Activated T-helper 1 cell treated with Interleukin-2 at 50 U/mL for 16 hours (primary cell): Measurements from ENCODE around the gene ZFP92.
A peak's percentile ranks its signal among the peaks of the same experiment; 100 is the strongest.
"Not testable (repeated sequence)": the region's sequence is repeated elsewhere in the genome, so short reads cannot be mapped to it uniquely, and the experiment has no call there.

Source experiments
- DNase-seq: peaks from one replicate; pipeline ENCODE4 v3.0.0-alpha.2; 2020; ENCODE audit warnings: low read depth

ZFP92 gene

DNA sequence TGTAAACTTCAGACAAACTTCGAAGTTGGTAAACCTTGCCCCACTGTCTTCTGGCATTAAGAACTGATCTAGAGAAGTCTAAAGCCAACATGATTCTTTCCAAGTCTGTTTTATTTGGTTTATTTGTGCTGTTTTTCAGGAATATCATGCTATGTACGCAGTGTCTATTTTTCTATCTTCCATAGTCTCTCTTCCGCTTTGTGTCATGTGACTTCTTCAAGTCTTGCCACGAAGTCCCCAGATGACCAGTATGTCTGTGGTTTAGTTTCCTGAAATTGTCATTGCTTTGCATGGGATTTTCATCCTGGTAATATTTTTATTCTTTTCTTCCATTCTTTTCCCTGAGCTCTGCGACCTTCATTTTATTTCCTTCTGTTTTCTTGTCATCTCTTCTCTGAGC is 25.2 kb upstream of the ZFP92 start:
- DNase-seq: no peak

GRCh38 chrX:153387345-153387744 is 23.9 kb upstream of the ZFP92 start:
- DNase-seq: no peak

DNA sequence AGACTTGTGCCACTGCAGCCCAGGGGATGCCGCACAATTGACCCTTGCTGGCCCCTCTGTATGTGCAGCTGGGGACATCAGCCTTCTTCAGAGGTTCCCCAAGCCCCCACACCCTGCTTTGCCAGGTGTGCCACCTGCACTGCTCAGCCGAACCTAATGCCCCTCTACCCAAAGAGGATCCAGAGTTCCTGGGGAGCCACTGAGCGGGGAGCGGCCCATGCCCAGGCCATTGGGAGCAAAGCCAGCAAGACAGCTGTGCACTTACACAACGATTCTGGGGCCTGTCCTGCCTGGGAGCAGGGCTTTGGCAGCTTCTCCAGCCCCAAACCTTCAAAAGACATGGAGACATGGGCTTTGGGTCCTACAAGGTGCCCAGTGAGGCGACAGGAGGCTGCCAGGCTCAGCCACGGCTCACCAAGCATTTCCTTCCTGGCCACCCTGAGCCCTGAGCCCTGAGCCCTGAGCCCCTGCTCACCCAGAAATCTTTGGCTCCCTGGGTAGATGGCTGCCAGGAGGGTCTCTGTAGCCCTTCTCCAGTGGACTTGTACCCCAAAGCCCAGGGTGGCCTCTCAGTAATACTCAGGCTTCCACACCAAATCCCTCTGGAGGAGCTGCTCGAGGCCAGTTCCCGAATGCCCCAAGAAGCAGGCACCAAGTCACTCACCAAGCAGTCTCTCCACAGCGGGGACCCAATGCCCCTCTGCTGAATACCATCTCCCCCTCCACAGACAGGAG is 23.1 kb upstream of the ZFP92 start:
- no peak for DNase-seq

- DNase-seq: no peak
Measured at GRCh38 chrX:153388722-153389459, 22.4 kb upstream of the ZFP92 start.

GRCh38 chrX:153389460-153389768 is 21.9 kb upstream of the ZFP92 start:
- not testable (repeated sequence) for DNase-seq

DNA sequence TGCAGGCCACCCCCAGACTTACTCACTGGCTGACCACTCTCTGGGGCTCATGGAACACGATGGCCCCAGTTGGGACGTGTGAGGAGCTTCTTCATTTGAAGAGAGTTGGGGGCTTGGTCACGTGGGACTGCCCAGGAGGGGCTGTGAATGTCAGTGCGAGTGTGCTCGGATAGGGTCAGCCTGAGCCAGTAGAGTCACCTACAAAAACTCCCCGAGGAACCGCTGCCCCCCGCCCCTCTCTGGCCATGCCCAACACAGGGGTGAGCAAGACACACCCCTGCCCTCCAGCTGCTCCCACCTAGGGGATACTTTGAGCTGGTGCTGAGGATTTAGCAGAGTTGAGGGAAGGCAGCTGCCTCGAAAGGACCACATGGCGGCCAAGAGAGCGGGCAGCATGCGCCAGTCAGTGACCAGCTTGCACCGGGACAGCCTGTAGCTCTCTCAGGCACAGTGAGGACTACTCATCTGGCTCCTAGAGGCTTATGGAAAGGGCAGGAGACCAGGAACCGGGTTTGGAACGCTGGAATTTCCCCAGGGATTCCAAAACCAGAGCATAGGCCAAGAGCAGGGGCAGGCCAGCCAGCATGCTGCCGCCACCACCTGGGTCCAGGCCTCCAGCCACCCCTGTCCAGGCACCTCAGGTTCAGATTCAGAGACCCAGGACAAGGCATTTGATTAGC is 18.5 kb upstream of the ZFP92 start:
- no peak for DNase-seq

GRCh38 chrX:153394612-153395011 is 16.7 kb upstream of the ZFP92 start:
- no peak for DNase-seq

DNA sequence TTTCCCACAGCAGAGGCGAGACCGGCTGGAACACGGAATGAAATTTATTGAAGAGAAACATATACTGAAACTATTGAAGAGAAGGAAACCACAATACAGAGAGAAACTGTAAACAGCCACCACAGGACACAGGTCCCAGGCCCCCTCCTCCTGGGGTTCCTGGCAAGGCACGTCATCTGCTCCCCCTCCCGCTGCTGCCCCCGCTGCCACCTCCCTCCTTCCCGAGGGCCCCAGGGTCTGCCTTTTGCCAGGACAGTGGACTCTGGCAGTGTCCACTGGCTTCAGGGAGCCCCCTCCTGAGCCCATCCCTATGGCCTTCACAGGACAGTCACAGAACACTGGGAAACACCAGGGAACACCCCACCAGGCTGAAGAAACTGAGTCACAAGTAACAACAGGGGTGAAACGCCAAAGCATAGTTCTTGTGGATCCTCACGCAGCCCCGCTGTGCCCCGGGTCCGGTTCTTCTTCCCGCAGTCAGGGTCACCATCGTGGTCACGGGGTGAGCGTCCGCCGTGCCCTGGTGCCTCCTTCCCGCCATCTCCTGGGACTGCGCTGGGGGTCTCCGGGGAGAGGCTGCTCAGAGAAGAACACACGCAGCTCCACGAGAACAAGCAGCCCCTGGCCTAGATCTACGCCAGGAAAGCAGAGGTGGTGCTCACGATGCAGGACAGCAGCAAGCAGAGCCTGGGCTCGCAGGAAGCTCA is 15.5 kb upstream of the ZFP92 start:
- no peak for DNase-seq

DNA sequence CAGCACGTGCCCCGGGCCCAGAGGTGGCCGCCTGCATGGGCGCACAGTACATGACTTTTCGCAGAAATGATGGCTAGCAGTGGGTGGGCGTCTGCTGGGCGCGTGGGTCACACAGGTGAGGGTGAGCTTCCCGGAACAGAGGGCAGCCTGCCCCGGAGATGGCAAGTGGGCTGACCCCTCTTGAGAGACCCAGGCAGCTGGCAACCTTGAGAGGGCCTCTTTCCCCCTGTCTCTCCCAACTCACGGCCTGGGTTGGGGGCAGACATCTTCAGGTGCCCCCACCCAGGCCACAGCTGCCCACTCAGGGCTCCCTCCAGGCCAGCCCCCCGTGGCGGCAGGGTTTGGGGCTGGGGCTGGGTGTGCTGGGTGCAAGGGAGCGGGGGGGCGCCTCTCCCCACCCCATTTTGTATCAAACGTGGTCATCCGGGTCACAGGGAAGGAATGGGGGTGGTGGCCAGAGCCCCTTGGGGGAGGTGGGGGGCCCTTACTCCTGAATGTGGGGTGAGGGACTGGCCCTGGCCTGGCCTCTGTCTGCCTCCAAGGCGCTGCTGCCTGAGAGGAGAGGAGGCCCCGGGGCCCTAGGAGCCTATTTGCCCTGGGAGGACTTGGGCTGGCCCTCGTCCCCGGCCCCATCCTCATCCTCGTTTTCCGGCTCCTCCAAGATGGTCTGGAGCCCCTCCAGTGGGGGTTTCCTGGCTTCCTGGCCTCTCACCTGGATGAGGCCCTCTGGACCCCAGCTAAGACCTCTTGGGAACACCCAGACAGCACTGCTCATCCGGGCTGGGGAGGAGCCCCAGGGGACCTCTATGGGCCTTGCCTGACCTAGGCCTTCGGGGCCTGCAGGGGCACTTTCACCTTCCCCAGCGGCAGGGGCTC is 14.7 kb upstream of the ZFP92 start:
- no peak for DNase-seq

GRCh38 chrX:153397256-153397960 is 13.9 kb upstream of the ZFP92 start:
- no peak for DNase-seq

DNA sequence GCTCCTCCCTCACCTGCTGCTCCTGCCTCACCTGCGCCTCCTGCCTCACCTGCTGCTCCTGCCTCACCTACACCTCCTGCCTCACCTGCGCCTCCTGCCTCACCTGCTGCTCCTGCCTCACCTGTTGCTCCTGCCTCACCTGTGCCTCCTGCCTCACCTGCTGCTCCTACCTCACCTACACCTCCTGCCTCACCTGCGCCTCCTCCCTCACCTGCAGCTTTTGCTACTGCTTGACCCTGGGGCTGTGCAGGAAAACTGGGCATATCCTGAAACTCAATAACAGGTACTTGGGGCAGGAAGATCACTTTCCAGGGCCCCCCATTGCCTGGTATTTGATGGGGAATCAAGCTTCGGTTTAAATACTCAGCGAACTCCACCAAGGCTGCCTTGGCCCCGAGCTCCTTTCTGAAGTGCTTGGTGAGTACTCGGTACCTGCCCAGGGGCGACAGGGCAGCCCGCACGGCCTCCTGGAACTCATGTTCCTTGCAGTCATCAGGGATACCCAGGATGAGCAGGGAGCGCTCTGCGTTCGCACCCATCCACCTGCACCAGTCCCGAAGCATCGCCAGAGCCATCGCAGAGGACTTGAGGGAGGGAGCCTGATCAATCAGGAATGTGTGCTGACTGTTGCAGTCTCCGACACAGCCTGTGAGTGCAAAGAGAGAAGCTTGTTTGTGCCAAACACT is 12.9 kb upstream of the ZFP92 start:
- DNase-seq: no peak

- DNase-seq: peak; percentile 20
Measured at GRCh38 chrX:153400146-153401132, 10.8 kb upstream of the ZFP92 start.

GRCh38 chrX:153401133-153401764 is 10.0 kb upstream of the ZFP92 start, which contains the start of gene PNMA6E:
TSS of gene PNMA6E (minus strand) at chrX:153401350. CDS start at chrX:153398849, 2,501 bp downstream.
- no peak for DNase-seq

GRCh38 chrX:153404333-153404732 is 6.9 kb upstream of the ZFP92 start:
- DNase-seq: not testable (repeated sequence)

DNA sequence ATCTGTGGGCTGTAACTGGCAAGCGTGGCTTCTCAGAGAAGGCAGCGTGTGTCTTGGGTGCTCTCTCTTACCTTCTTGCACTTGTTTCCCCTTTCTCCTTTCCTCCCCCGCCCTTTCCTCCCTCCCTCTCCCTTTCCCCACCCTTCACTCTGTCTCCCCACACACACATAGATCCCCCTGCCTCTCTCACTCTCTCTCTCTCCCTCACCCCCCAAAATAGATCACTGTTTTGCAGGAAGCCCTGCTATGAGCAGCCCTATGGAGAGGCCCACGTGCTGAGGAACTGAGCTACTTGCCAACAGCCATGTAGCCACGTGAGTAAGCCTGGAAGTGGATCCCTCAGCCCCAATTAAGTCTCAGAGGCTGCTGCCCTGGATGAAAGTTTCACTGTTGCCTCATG is 5.8 kb upstream of the ZFP92 start:
- no peak for DNase-seq

DNA sequence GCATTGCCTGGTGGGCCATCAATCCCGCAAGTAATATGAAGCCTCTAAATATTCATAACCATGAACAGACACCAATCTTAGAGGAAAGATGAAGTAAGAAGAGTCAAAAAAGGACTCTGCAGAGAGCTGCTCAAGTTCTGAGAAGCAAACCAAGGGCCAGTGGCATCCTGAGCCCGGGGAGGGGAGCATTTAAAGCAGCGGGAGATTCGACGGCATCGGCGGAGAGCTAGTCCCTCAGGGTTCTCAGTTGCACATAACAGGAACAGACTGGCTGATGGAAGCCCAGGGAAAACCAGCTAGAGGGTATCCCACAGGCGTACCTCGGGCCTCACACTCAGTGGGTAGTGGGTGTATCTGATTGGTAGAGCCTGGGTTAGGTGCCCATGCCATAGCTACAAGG is 5.3 kb upstream of the ZFP92 start:
- DNase-seq: no peak

DNA sequence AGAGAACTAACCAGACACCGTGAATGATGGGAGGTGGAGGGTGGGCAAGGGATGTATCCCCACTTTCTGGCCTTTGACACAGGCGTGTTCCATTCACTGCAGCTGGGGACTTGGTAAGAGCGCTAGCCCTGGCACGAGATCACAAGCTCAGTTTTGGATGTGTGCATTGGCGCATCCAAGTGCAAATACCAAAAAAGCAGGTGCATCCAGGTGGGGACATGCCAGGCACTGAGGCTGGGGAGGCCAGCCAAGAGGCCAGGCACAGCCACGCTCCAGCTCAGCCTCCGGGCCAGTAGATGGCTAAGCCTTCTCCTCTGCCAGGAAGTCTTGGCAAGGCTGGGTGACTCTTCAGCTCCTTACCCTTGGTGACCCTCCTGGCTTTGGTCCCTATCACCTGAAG is 4.4 kb upstream of the ZFP92 start:
- no peak for DNase-seq

DNA sequence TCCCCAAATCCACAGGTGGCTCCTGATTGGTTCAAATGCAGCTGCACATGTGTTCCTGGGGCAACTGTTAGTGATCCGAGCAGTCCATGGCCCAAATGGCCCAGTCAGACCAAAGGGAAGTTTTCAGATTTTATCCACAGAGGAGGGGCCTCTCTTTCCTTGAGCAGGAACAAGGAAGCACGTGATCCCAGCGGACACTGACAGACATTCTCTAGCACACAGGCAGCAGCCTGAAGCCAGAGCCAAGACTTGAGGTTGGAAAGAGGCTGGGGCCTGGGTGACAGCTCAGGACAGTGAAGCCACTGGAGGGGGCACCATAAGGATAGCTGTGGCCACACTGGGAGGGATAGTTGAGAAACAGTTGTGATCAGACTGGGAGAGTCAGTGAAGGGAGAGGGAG is 3.5 kb upstream of the ZFP92 start:
- no peak for DNase-seq
